CD4-positive, alpha-beta memory T cell (primary cell): ENCODE data around the gene CSNK2A1. TPM values are rescaled to one million over a fixed set of nuclear protein-coding genes. Genes with fewer than 3 reads are reported as not detected.
A peak's percentile ranks its signal among the peaks of the same experiment; 100 is the strongest.

Experiments
- CTCF ChIA-PET: fragments of 350-600 bp; sonication (Branson Sonifier 250); formaldehyde crosslinking; loops from one replicate; lab custom pipeline; 2021; ENCODE audit warnings: inconsistent platforms; ENCODE audit not compliant: partially characterized antibody; lab: Charles Lee
- POLR2A ChIA-PET: fragments of 350-600 bp; sonication (Branson Sonifier 250); formaldehyde crosslinking; loops from one replicate; lab custom pipeline; 2021; ENCODE audit not compliant: partially characterized antibody; lab: Charles Lee
- DNase-seq, 5 donors: peaks; one replicate each; pipeline versions ENCODE4 v3.0.0 to v3.0.0-alpha.2; 2020 to 2022; ENCODE audit warnings: mixed read lengths in 1 of 5
- H3K27ac ChIP-seq: one replicate; pipeline ENCODE4 v1.7.0; 2013; ENCODE audit warnings: low read depth, low read length
- H3K27me3 ChIP-seq: 2 replicates; pipeline ENCODE4 v1.7.0; 2013; ENCODE audit warnings: mild to moderate bottlenecking, low read length, moderate library complexity; ENCODE audit not compliant: insufficient read depth
- H3K36me3 ChIP-seq: 2 replicates; pipeline ENCODE4 v1.7.0; 2013; ENCODE audit warnings: mild to moderate bottlenecking, low read length, moderate library complexity; ENCODE audit not compliant: insufficient read depth
- H3K4me1 ChIP-seq: 2 replicates; pipeline ENCODE4 v1.7.0; 2013; ENCODE audit warnings: mild to moderate bottlenecking, low read length, moderate library complexity; ENCODE audit not compliant: insufficient read depth
- H3K4me3 ChIP-seq, 2 donors: one replicate each; pipeline ENCODE4 v1.7.0; 2013; ENCODE audit warnings: low read length in 2 of 2, mild to moderate bottlenecking in 1 of 2
- H3K9me3 ChIP-seq, 2 donors: one replicate each; pipeline ENCODE4 v1.7.0; 2013; ENCODE audit warnings: low read length in 2 of 2, control low read depth in 1 of 2; ENCODE audit not compliant: control insufficient read depth in 1 of 2
- H3K27ac Mint-ChIP-seq, 7 donors: one replicate each; pipeline ENCODE4 v1.8.0; 2020 to 2021; ENCODE audit warnings: mixed read lengths in 7 of 7, mild to moderate bottlenecking in 6 of 7, inconsistent platforms in 3 of 7, moderate library complexity in 3 of 7
- H3K27me3 Mint-ChIP-seq, 2 donors: one replicate each; pipeline ENCODE4 v1.8.0; 2020 to 2021; ENCODE audit warnings: mixed read lengths in 2 of 2
- H3K36me3 Mint-ChIP-seq, 2 donors: one replicate each; pipeline ENCODE4 v1.8.0; 2020 to 2021; ENCODE audit warnings: mixed read lengths in 2 of 2, inconsistent platforms in 1 of 2, mild to moderate bottlenecking in 1 of 2
- H3K4me1 Mint-ChIP-seq, 4 donors: one replicate each; pipeline ENCODE4 v1.8.0; 2020 to 2021; ENCODE audit warnings: mixed read lengths in 4 of 4, mild to moderate bottlenecking in 1 of 4
- H3K4me3 Mint-ChIP-seq, 8 donors: one replicate each; pipeline ENCODE4 v1.8.0; 2020 to 2021; ENCODE audit warnings: mixed read lengths in 8 of 8, mild to moderate bottlenecking in 7 of 8, moderate library complexity in 6 of 8, inconsistent platforms in 3 of 8
- H3K9me3 Mint-ChIP-seq, 8 donors: one replicate each; pipeline ENCODE4 v1.8.0; 2020 to 2021; ENCODE audit warnings: mixed read lengths in 8 of 8, mild to moderate bottlenecking in 5 of 8, inconsistent platforms in 3 of 8, moderate library complexity in 1 of 8
- intact Hi-C: fragments of 100-400 bp; cut with micrococcal nuclease; formaldehyde crosslinking; loops from one replicate; pipeline ENCODE4 v1.15.1; 2023
- polyA plus RNA-seq, 2 donors: library from polyadenylated mRNA; unstranded; fragments of 300-500 nt; fragmentation: Illumina TruSeq; gene quantifications; one replicate each; pipeline ENCODE4 v1.2.3, GENCODE V29; 2021
- total RNA-seq, 2 experiments: library from RNA; stranded (reverse); gene quantifications; one replicate each; pipeline ENCODE4 v1.2.3, GENCODE V29; 2021

Gene CSNK2A1
- total and polyA plus RNA-seq, 4 experiments from 2014 or later, result 45.2 to 87.8 (median 64.9) TPM

GRCh38 chr20:556984-557383 is 13.4 kb upstream of the CSNK2A1 start:
- intact Hi-C loops, result no loop called here
- POLR2A ChIA-PET, result no interaction called here
- H3K36me3 Mint-ChIP-seq, result no peaks in the 10 kb centered on the region

GRCh38 chr20:555976-556385 is 12.4 kb upstream of the CSNK2A1 start:
- no peaks in the 10 kb centered on the region for H3K9me3 ChIP-seq
- no peak overlapping the region for H3K4me3 ChIP-seq
- Mint-ChIP-seq H3K4me1 (no peaks in the 10 kb centered on the region), H3K27me3 (peaks cover 29 to 32% of the 10 kb centered on the region in 2 donors), H3K27ac (peak overlapping the region in 1 of 7 donors; percentile 26), H3K4me3 (no peak overlapping the region), H3K36me3 (no peaks in the 10 kb centered on the region), H3K9me3 (peaks cover 0 to 2% (median 0%) of the 10 kb centered on the region in 8 donors)
- H3K4me1 ChIP-seq, result no peaks in the 10 kb centered on the region
- intact Hi-C loops, result no loop called here
- ChIA-PET CTCF (no interaction called here), POLR2A (no interaction called here)
- H3K36me3 ChIP-seq, result no peaks in the 10 kb centered on the region
- H3K27me3 ChIP-seq, result no peaks in the 10 kb centered on the region
- DNase-seq, result no peak
- H3K27ac ChIP-seq, result no peak overlapping the region

More at GRCh38 chr20:556984-557383, 13.4 kb upstream of the CSNK2A1 start:
- no peaks in the 10 kb centered on the region for H3K4me1 ChIP-seq
- no peak overlapping the region for H3K27ac ChIP-seq
- no peaks in the 10 kb centered on the region for H3K9me3 Mint-ChIP-seq
- CTCF ChIA-PET, result no interaction called here
- peak overlapping the region in 1 of 7 donors; percentile 17 for H3K27ac Mint-ChIP-seq
- no peak overlapping the region for H3K4me3 Mint-ChIP-seq
- no peak for DNase-seq
- H3K4me1 Mint-ChIP-seq, result peaks cover 0 to 5% (median 2%) of the 10 kb centered on the region in 4 donors
- H3K27me3 ChIP-seq, result no peaks in the 10 kb centered on the region
- peaks cover 26 to 32% of the 10 kb centered on the region in 2 donors for H3K27me3 Mint-ChIP-seq
- no peaks in the 10 kb centered on the region for H3K36me3 ChIP-seq
- H3K9me3 ChIP-seq, result no peaks in the 10 kb centered on the region
- no peak overlapping the region for H3K4me3 ChIP-seq

- intact Hi-C loops, result no loop called here
- ChIA-PET CTCF (no interaction called here), POLR2A (no interaction called here)
- H3K27ac Mint-ChIP-seq, result no peak overlapping the region
- Histone ChIP-seq H3K36me3 (no peaks in the 10 kb centered on the region), H3K9me3 (no peaks in the 10 kb centered on the region), H3K4me3 (no peak overlapping the region), H3K4me1 (no peaks in the 10 kb centered on the region), H3K27me3 (peaks cover 5% of the 10 kb centered on the region), H3K27ac (no peak overlapping the region)
- peaks cover 0 to 2% (median 0%) of the 10 kb centered on the region in 8 donors for H3K9me3 Mint-ChIP-seq
- H3K36me3 Mint-ChIP-seq, result no peaks in the 10 kb centered on the region
- peaks cover 30 to 36% of the 10 kb centered on the region in 2 donors for H3K27me3 Mint-ChIP-seq
- H3K4me1 Mint-ChIP-seq, result no peaks in the 10 kb centered on the region
- no peak overlapping the region for H3K4me3 Mint-ChIP-seq
- no peak for DNase-seq
Observed at GRCh38 chr20:550611-551010, 7.0 kb upstream of the CSNK2A1 start.

GRCh38 chr20:549722-550496 is 6.3 kb upstream of the CSNK2A1 start:
- DNase-seq, result no peak
- intact Hi-C loops, result no loop called here
- Histone ChIP-seq H3K4me3 (no peak overlapping the region), H3K9me3 (no peaks in the 10 kb centered on the region), H3K27me3 (peaks cover 5% of the 10 kb centered on the region), H3K36me3 (no peaks in the 10 kb centered on the region), H3K27ac (no peak overlapping the region), H3K4me1 (no peaks in the 10 kb centered on the region)
- no peak overlapping the region for H3K4me3 Mint-ChIP-seq
- ChIA-PET POLR2A (no interaction called here), CTCF (no interaction called here)
- H3K4me1 Mint-ChIP-seq, result peaks cover 0 to 2% (median under 1%) of the 10 kb centered on the region in 4 donors
- peaks cover 26 to 31% of the 10 kb centered on the region in 2 donors for H3K27me3 Mint-ChIP-seq
- H3K27ac Mint-ChIP-seq, result no peak overlapping the region
- H3K9me3 Mint-ChIP-seq, result peaks cover 0 to 2% (median 0%) of the 10 kb centered on the region in 8 donors
- no peaks in the 10 kb centered on the region for H3K36me3 Mint-ChIP-seq

GRCh38 chr20:548906-549305 is 5.3 kb upstream of the CSNK2A1 start:
- POLR2A ChIA-PET, result no interaction called here
- Histone ChIP-seq H3K4me3 (no peak overlapping the region), H3K36me3 (no peaks in the 10 kb centered on the region), H3K4me1 (peaks cover 6% of the 10 kb centered on the region), H3K9me3 (no peaks in the 10 kb centered on the region), H3K27me3 (peaks cover 5% of the 10 kb centered on the region), H3K27ac (no peak overlapping the region)
- CTCF ChIA-PET, result no interaction called here
- intact Hi-C loops, result no loop called here
- Mint-ChIP-seq H3K4me3 (no peak overlapping the region), H3K27ac (no peak overlapping the region), H3K9me3 (peaks cover 0 to 2% (median 0%) of the 10 kb centered on the region in 8 donors), H3K4me1 (peaks cover 7 to 10% (median 9%) of the 10 kb centered on the region in 4 donors), H3K27me3 (peaks cover 22 to 26% of the 10 kb centered on the region in 2 donors), H3K36me3 (peaks cover 0 to 2% of the 10 kb centered on the region in 2 donors)
- no peak for DNase-seq

- peaks cover 12 to 22% (median 16%) of the 10 kb centered on the region in 4 donors for H3K4me1 Mint-ChIP-seq
- H3K9me3 Mint-ChIP-seq, result peaks cover 0 to 2% (median 0%) of the 10 kb centered on the region in 8 donors
- Histone ChIP-seq H3K4me1 (peaks cover 13% of the 10 kb centered on the region), H3K36me3 (no peaks in the 10 kb centered on the region), H3K27me3 (peaks cover 5% of the 10 kb centered on the region), H3K27ac (no peak overlapping the region), H3K4me3 (no peak overlapping the region), H3K9me3 (no peaks in the 10 kb centered on the region)
- H3K36me3 Mint-ChIP-seq, result peaks cover 0 to 11% of the 10 kb centered on the region in 2 donors
- H3K4me3 Mint-ChIP-seq, result no peak overlapping the region
- POLR2A ChIA-PET, result no interaction called here
- H3K27ac Mint-ChIP-seq, result no peak overlapping the region
- peaks cover 19 to 23% of the 10 kb centered on the region in 2 donors for H3K27me3 Mint-ChIP-seq
- intact Hi-C loops, result no loop called here
- CTCF ChIA-PET, result no interaction called here
- DNase-seq, result no peak
Observed at GRCh38 chr20:547394-547793, 3.8 kb upstream of the CSNK2A1 start.

GRCh38 chr20:546353-546752 is 2.8 kb upstream of the CSNK2A1 start:
- Mint-ChIP-seq H3K36me3 (peaks cover 0 to 13% of the 10 kb centered on the region in 2 donors), H3K4me3 (no peak overlapping the region), H3K4me1 (peaks cover 17 to 33% (median 25%) of the 10 kb centered on the region in 4 donors), H3K27me3 (peaks cover 11 to 17% of the 10 kb centered on the region in 2 donors), H3K27ac (no peak overlapping the region), H3K9me3 (peaks cover 0 to 2% (median 0%) of the 10 kb centered on the region in 8 donors)
- Histone ChIP-seq H3K4me3 (no peak overlapping the region), H3K27me3 (peaks cover 5% of the 10 kb centered on the region), H3K27ac (no peak overlapping the region), H3K9me3 (no peaks in the 10 kb centered on the region), H3K4me1 (peaks cover 23% of the 10 kb centered on the region), H3K36me3 (no peaks in the 10 kb centered on the region)
- ChIA-PET CTCF (no interaction called here), POLR2A (no interaction called here)
- no peak for DNase-seq
- intact Hi-C loops, result no loop called here
